Liver (tissue), 3 donors: ENCODE results near the gene HSD17B11.

Source experiments
- FOXA1 ChIP-seq: IDR thresholded peaks from 2 replicates; pipeline ENCODE4 v1.6.1; 2016; ENCODE audit warnings: antibody characterized with exemption
- GABPA ChIP-seq, 2 donors: IDR thresholded peaks in 1 of 2; conservative IDR thresholded peaks in 1 of 2; 2 replicates each; pipeline ENCODE4 v1.6.1; 2016; ENCODE audit warnings: antibody characterized with exemption in 2 of 2, mild to moderate bottlenecking in 1 of 2, moderate library complexity in 1 of 2
- HNF4A ChIP-seq, 2 donors: conservative IDR thresholded peaks; 2 replicates each; pipeline ENCODE4 v1.6.1; 2016; ENCODE audit warnings: antibody characterized with exemption in 2 of 2, mild to moderate bottlenecking in 2 of 2
- JUND ChIP-seq, 2 donors: IDR thresholded peaks; 2 replicates each; pipeline ENCODE4 v1.6.1; 2016; ENCODE audit warnings: antibody characterized with exemption in 2 of 2
- RAD21 ChIP-seq, 2 donors: IDR thresholded peaks; 2 replicates each; pipeline ENCODE4 v1.6.1; 2016; ENCODE audit warnings: antibody characterized with exemption in 2 of 2, mild to moderate bottlenecking in 2 of 2
- RXRA ChIP-seq, 2 donors: IDR thresholded peaks; 2 replicates each; pipeline ENCODE4 v1.6.1; 2017 to 2018; ENCODE audit warnings: antibody characterized with exemption in 2 of 2, mild to moderate bottlenecking in 1 of 2
- SP1 ChIP-seq: IDR thresholded peaks from 2 replicates; pipeline ENCODE4 v1.6.1; 2018; ENCODE audit warnings: antibody characterized with exemption, mild to moderate bottlenecking
- TAF1 ChIP-seq: conservative IDR thresholded peaks from 2 replicates; pipeline ENCODE4 v1.6.1; 2016; ENCODE audit warnings: antibody characterized with exemption, mild to moderate bottlenecking
- YY1 ChIP-seq: IDR thresholded peaks from 2 replicates; pipeline ENCODE4 v1.6.1; 2016; ENCODE audit warnings: antibody characterized with exemption, mild to moderate bottlenecking
- TF ChIP-seq, protein P1 (sequence below): fragments of 150-350 bp; IDR thresholded peaks from 2 replicates; pipeline ENCODE4 v1.5.1; 2017; ENCODE audit warnings: improper control_type of control experiment, low read depth, low read length; ENCODE audit not compliant: missing input control
- TF ChIP-seq, protein P2 (sequence below): IDR thresholded peaks from 2 replicates; pipeline ENCODE4 v1.6.1; 2016; ENCODE audit warnings: antibody characterized with exemption, mild to moderate bottlenecking
- TF ChIP-seq, protein P3 (sequence below): IDR thresholded peaks from 2 replicates; pipeline ENCODE4 v1.6.1; 2016; ENCODE audit warnings: antibody characterized with exemption
- TF ChIP-seq, protein P4 (sequence below): IDR thresholded peaks from 2 replicates; pipeline ENCODE4 v1.6.1; 2016; ENCODE audit warnings: antibody characterized with exemption
- TF ChIP-seq, protein P5 (sequence below): IDR thresholded peaks from 2 replicates; pipeline ENCODE4 v1.6.1; 2016; ENCODE audit warnings: antibody characterized with exemption
- donor health status: healthy.
- donor health status: healthy.

DNA sequence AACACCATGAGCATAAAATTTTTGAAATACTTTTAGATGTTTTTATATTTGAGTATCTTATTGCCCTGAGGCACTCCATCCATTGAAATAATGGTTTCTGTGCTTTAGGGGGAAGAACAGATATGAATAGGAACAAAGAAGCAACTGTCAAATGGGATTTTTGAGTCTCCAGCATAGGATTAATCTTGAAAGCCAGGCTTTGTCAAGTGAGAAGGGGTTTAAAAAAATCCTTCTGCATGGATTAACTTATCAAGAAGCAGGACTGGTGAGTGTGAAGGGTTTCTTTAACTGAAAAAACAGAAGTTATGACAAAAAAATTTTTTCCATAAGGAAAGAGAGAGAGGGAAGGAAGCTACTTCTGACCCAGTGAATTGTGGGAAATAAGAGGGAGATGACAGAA lies 23.8 kb upstream of the HSD17B11 start:
- TF ChIP-seq, protein P1, sequence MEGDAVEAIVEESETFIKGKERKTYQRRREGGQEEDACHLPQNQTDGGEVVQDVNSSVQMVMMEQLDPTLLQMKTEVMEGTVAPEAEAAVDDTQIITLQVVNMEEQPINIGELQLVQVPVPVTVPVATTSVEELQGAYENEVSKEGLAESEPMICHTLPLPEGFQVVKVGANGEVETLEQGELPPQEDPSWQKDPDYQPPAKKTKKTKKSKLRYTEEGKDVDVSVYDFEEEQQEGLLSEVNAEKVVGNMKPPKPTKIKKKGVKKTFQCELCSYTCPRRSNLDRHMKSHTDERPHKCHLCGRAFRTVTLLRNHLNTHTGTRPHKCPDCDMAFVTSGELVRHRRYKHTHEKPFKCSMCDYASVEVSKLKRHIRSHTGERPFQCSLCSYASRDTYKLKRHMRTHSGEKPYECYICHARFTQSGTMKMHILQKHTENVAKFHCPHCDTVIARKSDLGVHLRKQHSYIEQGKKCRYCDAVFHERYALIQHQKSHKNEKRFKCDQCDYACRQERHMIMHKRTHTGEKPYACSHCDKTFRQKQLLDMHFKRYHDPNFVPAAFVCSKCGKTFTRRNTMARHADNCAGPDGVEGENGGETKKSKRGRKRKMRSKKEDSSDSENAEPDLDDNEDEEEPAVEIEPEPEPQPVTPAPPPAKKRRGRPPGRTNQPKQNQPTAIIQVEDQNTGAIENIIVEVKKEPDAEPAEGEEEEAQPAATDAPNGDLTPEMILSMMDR, result no peak
- TF ChIP-seq TAF1 (no peak), SP1 (no peak), YY1 (no peak), RAD21 (IDR thresholded peaks at IDR 0.05) (no peak), JUND (IDR thresholded peaks at IDR 0.05) (no peak), FOXA1 (no peak), GABPA (IDR thresholded peaks at IDR 0.05 in 1 of 2, conservative IDR thresholded peaks at IDR 0.05 in 1 of 2) (no peak), RXRA (IDR thresholded peaks at IDR 0.05) (no peak), HNF4A (conservative IDR thresholded peaks at IDR 0.05) (no peak)
- TF ChIP-seq, protein P2, sequence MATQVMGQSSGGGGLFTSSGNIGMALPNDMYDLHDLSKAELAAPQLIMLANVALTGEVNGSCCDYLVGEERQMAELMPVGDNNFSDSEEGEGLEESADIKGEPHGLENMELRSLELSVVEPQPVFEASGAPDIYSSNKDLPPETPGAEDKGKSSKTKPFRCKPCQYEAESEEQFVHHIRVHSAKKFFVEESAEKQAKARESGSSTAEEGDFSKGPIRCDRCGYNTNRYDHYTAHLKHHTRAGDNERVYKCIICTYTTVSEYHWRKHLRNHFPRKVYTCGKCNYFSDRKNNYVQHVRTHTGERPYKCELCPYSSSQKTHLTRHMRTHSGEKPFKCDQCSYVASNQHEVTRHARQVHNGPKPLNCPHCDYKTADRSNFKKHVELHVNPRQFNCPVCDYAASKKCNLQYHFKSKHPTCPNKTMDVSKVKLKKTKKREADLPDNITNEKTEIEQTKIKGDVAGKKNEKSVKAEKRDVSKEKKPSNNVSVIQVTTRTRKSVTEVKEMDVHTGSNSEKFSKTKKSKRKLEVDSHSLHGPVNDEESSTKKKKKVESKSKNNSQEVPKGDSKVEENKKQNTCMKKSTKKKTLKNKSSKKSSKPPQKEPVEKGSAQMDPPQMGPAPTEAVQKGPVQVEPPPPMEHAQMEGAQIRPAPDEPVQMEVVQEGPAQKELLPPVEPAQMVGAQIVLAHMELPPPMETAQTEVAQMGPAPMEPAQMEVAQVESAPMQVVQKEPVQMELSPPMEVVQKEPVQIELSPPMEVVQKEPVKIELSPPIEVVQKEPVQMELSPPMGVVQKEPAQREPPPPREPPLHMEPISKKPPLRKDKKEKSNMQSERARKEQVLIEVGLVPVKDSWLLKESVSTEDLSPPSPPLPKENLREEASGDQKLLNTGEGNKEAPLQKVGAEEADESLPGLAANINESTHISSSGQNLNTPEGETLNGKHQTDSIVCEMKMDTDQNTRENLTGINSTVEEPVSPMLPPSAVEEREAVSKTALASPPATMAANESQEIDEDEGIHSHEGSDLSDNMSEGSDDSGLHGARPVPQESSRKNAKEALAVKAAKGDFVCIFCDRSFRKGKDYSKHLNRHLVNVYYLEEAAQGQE, result no peak
- TF ChIP-seq, protein P3, sequence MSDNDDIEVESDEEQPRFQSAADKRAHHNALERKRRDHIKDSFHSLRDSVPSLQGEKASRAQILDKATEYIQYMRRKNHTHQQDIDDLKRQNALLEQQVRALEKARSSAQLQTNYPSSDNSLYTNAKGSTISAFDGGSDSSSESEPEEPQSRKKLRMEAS, result no peak
- TF ChIP-seq, protein P4, sequence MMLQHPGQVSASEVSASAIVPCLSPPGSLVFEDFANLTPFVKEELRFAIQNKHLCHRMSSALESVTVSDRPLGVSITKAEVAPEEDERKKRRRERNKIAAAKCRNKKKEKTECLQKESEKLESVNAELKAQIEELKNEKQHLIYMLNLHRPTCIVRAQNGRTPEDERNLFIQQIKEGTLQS, result no peak
- TF ChIP-seq, protein P5, sequence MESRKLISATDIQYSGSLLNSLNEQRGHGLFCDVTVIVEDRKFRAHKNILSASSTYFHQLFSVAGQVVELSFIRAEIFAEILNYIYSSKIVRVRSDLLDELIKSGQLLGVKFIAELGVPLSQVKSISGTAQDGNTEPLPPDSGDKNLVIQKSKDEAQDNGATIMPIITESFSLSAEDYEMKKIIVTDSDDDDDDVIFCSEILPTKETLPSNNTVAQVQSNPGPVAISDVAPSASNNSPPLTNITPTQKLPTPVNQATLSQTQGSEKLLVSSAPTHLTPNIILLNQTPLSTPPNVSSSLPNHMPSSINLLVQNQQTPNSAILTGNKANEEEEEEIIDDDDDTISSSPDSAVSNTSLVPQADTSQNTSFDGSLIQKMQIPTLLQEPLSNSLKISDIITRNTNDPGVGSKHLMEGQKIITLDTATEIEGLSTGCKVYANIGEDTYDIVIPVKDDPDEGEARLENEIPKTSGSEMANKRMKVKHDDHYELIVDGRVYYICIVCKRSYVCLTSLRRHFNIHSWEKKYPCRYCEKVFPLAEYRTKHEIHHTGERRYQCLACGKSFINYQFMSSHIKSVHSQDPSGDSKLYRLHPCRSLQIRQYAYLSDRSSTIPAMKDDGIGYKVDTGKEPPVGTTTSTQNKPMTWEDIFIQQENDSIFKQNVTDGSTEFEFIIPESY, result no peak
